T47D (cell line): ENCODE results near the gene KLF16.

Experiments
- DNase-seq, 2 experiments: peaks; one replicate each; pipeline versions ENCODE4 v3.0.0 to v3.0.0-alpha.2; 2011 to 2012; ENCODE audit warnings: low read depth in 1 of 2, low spot score in 1 of 2
- JUND ChIP-seq: IDR thresholded peaks from 2 replicates; pipeline ENCODE4 v1.6.1; 2012; ENCODE audit warnings: low read depth
- in situ Hi-C: cut with HindIII; loops from 2 replicates; pipeline ENCODE4 v1.10.0; 2016; ENCODE audit warnings: low sequenced_read_pairs, low pct_unique_long_range_greater_than_20kb

Gene KLF16

GRCh38 chr19:1823539-1824251, 39.7 kb downstream of the KLF16 start:
- no peak for DNase-seq
- no peak for TF ChIP-seq JUND
- in situ Hi-C loops: no loop called here

- TF ChIP-seq JUND: no peak
- no peak for DNase-seq
- in situ Hi-C loops: no loop called here
Observed at GRCh38 chr19:1823020-1823419, 40.4 kb downstream of the KLF16 start.

GRCh38 chr19:1822210-1822609, 41.2 kb downstream of the KLF16 start:
- in situ Hi-C loops: no loop called here
- DNase-seq: no peak

GRCh38 chr19:1819341-1820255, 43.8 kb downstream of the KLF16 start:
- in situ Hi-C loops: no loop called here
- DNase-seq: no peak
- TF ChIP-seq JUND: no peak

More at GRCh38 chr19:1822210-1822609, 41.2 kb downstream of the KLF16 start:
- TF ChIP-seq JUND: no peak

GRCh38 chr19:1818549-1819195, 44.7 kb downstream of the KLF16 start:
- TF ChIP-seq JUND: no peak
- in situ Hi-C loops: no loop called here
- DNase-seq: no peak

- TF ChIP-seq JUND: no peak
- DNase-seq: no peak
- in situ Hi-C loops: no loop called here
Observed at GRCh38 chr19:1817553-1818179, 45.7 kb downstream of the KLF16 start.

- DNase-seq: no peak
- no peak for TF ChIP-seq JUND
- in situ Hi-C loops: no loop called here
Observed at GRCh38 chr19:1816530-1817298, 46.7 kb downstream of the KLF16 start.

GRCh38 chr19:1815605-1816529, 47.5 kb downstream of the KLF16 start:
- in situ Hi-C loops: no loop called here
- TF ChIP-seq JUND: no peak
- DNase-seq: no peak

- TF ChIP-seq JUND: no peak
- in situ Hi-C loops: no loop called here
- no peak for DNase-seq
Observed at GRCh38 chr19:1814833-1815604, 48.4 kb downstream of the KLF16 start.

GRCh38 chr19:1814391-1814790, 49.0 kb downstream of the KLF16 start:
- in situ Hi-C loops: no loop called here
- DNase-seq: no peak
- no peak for TF ChIP-seq JUND
